ENCODE data around the gene FAM210A.

FAM210A gene

GRCh38 chr18:13641551-13642439, 84.6 kb downstream of the FAM210A start:
- no peak for TF ChIP-seq CTCF (IDR thresholded peaks at IDR 0.05; ENCODE audit: control insufficient read depth, insufficient read depth, low read depth, low read length, missing control alignments)
- DNase-seq (ENCODE audit: low read depth) = no peak
- no peak overlapping the region for H3K4me3 ChIP-seq (ENCODE audit: control insufficient read depth, low read depth, low read length)

GRCh38 chr18:13640266-13640860, 86.0 kb downstream of the FAM210A start:
- no peak for TF ChIP-seq CTCF (IDR thresholded peaks at IDR 0.05; ENCODE audit: control insufficient read depth, insufficient read depth, low read depth, low read length, missing control alignments)
- H3K4me3 ChIP-seq (ENCODE audit: control insufficient read depth, low read depth, low read length) = no peak overlapping the region
- no peak for DNase-seq (ENCODE audit: low read depth)

GRCh38 chr18:13638719-13639595, 87.4 kb downstream of the FAM210A start:
- H3K4me3 ChIP-seq (ENCODE audit: control insufficient read depth, low read depth, low read length) = no peak overlapping the region
- no peak for TF ChIP-seq CTCF (IDR thresholded peaks at IDR 0.05; ENCODE audit: control insufficient read depth, insufficient read depth, low read depth, low read length, missing control alignments)
- no peak for DNase-seq (ENCODE audit: low read depth)

GRCh38 chr18:13635046-13635445, 91.3 kb downstream of the FAM210A start:
- H3K4me3 ChIP-seq (ENCODE audit: control insufficient read depth, low read depth, low read length) = no peak overlapping the region
- TF ChIP-seq CTCF (IDR thresholded peaks at IDR 0.05; ENCODE audit: control insufficient read depth, insufficient read depth, low read depth, low read length, missing control alignments) = no peak
- no peak for DNase-seq (ENCODE audit: low read depth)

- TF ChIP-seq CTCF (IDR thresholded peaks at IDR 0.05; ENCODE audit: control insufficient read depth, insufficient read depth, low read depth, low read length, missing control alignments) = no peak
- no peak for DNase-seq (ENCODE audit: low read depth)
- H3K4me3 ChIP-seq (ENCODE audit: control insufficient read depth, low read depth, low read length) = no peak overlapping the region
Observed at GRCh38 chr18:13633700-13634099, 92.7 kb downstream of the FAM210A start.

GRCh38 chr18:13630716-13631268, 95.6 kb downstream of the FAM210A start:
- no peak for DNase-seq (ENCODE audit: low read depth)
- no peak for TF ChIP-seq CTCF (IDR thresholded peaks at IDR 0.05; ENCODE audit: control insufficient read depth, insufficient read depth, low read depth, low read length, missing control alignments)
- no peak overlapping the region for H3K4me3 ChIP-seq (ENCODE audit: control insufficient read depth, low read depth, low read length)
